ENCODE measurements around the gene PCDHB6.

- peak; percentile 76 for TF ChIP-seq CTCF (IDR thresholded peaks at IDR 0.05; ENCODE audit: low read depth, low read length)
- TF ChIP-seq EZH2phosphoT487 (IDR thresholded peaks at IDR 0.05; ENCODE audit: low read depth), result no peak
Observed at GRCh38 chr5:141172381-141173204, 22.7 kb downstream of the PCDHB6 start, which contains the start of gene PCDHB7.
